Measurements from ENCODE around the gene F2RL1. TPM values are rescaled to one million over a fixed set of nuclear protein-coding genes. Genes with fewer than 3 reads are reported as not detected.
"Not testable (repeated sequence)": the region's sequence is repeated elsewhere in the genome, so short reads cannot be mapped to it uniquely, and the experiment has no call there.

The F2RL1 gene
- polyA plus RNA-seq, 2 donors: 2.7 to 10.3 TPM

GRCh38 chr5:76838481-76839261, 19.8 kb downstream of the F2RL1 start:
- Histone ChIP-seq H3K9me3 (ENCODE audit: control insufficient read depth in 2 of 2, insufficient read depth in 1 of 2, low read depth in 1 of 2, low read length in 1 of 2) (no peaks in the 10 kb centered on the region), H3K4me1 (ENCODE audit: control insufficient read depth in 2 of 2, insufficient read depth in 2 of 2, low read length in 1 of 2) (no peaks in the 10 kb centered on the region), H3K27me3 (ENCODE audit: control insufficient read depth in 1 of 2, insufficient read depth in 2 of 2, low read length in 2 of 2) (no peaks in the 10 kb centered on the region), H3K36me3 (ENCODE audit: control insufficient read depth in 2 of 2, insufficient read depth in 2 of 2, low read length in 1 of 2) (peaks cover 2 to 3% of the 10 kb centered on the region in 2 donors), H3K4me3 (ENCODE audit: low read depth in 1 of 2, low read length in 2 of 2) (no peak overlapping the region), H3K27ac (ENCODE audit: low read depth in 2 of 2, low read length in 1 of 2) (no peak overlapping the region)
- 64 to 67% methylated on average over 7 of the region's 7 CpGs for WGBS, 2 donors

- Histone ChIP-seq H3K36me3 (ENCODE audit: control insufficient read depth in 2 of 2, insufficient read depth in 2 of 2, low read length in 1 of 2) (no peaks in the 10 kb centered on the region), H3K4me3 (ENCODE audit: low read depth in 1 of 2, low read length in 2 of 2) (no peak overlapping the region), H3K27me3 (ENCODE audit: control insufficient read depth in 1 of 2, insufficient read depth in 2 of 2, low read length in 2 of 2) (no peaks in the 10 kb centered on the region), H3K9me3 (ENCODE audit: control insufficient read depth in 2 of 2, insufficient read depth in 1 of 2, low read depth in 1 of 2, low read length in 1 of 2) (no peaks in the 10 kb centered on the region), H3K27ac (ENCODE audit: low read depth in 2 of 2, low read length in 1 of 2) (no peak overlapping the region), H3K4me1 (ENCODE audit: control insufficient read depth in 2 of 2, insufficient read depth in 2 of 2, low read length in 1 of 2) (no peaks in the 10 kb centered on the region)
- 81 to 89% methylated on average over 3 of the region's 3 CpGs for WGBS, 2 donors
These were observed 22.5 kb downstream of the F2RL1 start for GRCh38 chr5:76841361-76841760.

- H3K27me3 ChIP-seq (ENCODE audit: control insufficient read depth in 1 of 2, insufficient read depth in 2 of 2, low read length in 2 of 2): no peaks in the 10 kb centered on the region
- no peaks in the 10 kb centered on the region for H3K36me3 ChIP-seq (ENCODE audit: control insufficient read depth in 2 of 2, insufficient read depth in 2 of 2, low read length in 1 of 2)
- H3K4me3 ChIP-seq (ENCODE audit: low read depth in 1 of 2, low read length in 2 of 2): no peak overlapping the region
- no peak overlapping the region for H3K27ac ChIP-seq (ENCODE audit: low read depth in 2 of 2, low read length in 1 of 2)
- H3K4me1 ChIP-seq (ENCODE audit: control insufficient read depth in 2 of 2, insufficient read depth in 2 of 2, low read length in 1 of 2): no peaks in the 10 kb centered on the region
- no peaks in the 10 kb centered on the region for H3K9me3 ChIP-seq (ENCODE audit: control insufficient read depth in 2 of 2, insufficient read depth in 1 of 2, low read depth in 1 of 2, low read length in 1 of 2)
- WGBS, 2 donors: 53 to 65% methylated on average over 3 of the region's 3 CpGs
These were observed 27.1 kb downstream of the F2RL1 start for GRCh38 chr5:76845890-76846289.

GRCh38 chr5:76849419-76850291, 30.8 kb downstream of the F2RL1 start, which contains the start of gene S100Z:
S100Z (plus strand) TSS chr5:76850014; CDS start chr5:76875360, 25,346 bp downstream.
- Histone ChIP-seq H3K27ac (ENCODE audit: low read depth in 2 of 2, low read length in 1 of 2) (no peak within 1 kb of the TSS), H3K36me3 (ENCODE audit: control insufficient read depth in 2 of 2, insufficient read depth in 2 of 2, low read length in 1 of 2) (no peaks in the 10 kb centered on the region), H3K4me3 (ENCODE audit: low read depth in 1 of 2, low read length in 2 of 2) (no peak within 1 kb of the TSS), H3K27me3 (ENCODE audit: control insufficient read depth in 1 of 2, insufficient read depth in 2 of 2, low read length in 2 of 2) (no peaks in the 10 kb centered on the region), H3K9me3 (ENCODE audit: control insufficient read depth in 2 of 2, insufficient read depth in 1 of 2, low read depth in 1 of 2, low read length in 1 of 2) (no peaks in the 10 kb centered on the region), H3K4me1 (ENCODE audit: control insufficient read depth in 2 of 2, insufficient read depth in 2 of 2, low read length in 1 of 2) (no peaks in the 10 kb centered on the region)
- 77 to 82% methylated on average over 18 of the region's 18 CpGs for WGBS, 2 donors

- Histone ChIP-seq H3K27me3 (ENCODE audit: control insufficient read depth in 1 of 2, insufficient read depth in 2 of 2, low read length in 2 of 2) (no peaks in the 10 kb centered on the region), H3K9me3 (ENCODE audit: control insufficient read depth in 2 of 2, insufficient read depth in 1 of 2, low read depth in 1 of 2, low read length in 1 of 2) (no peaks in the 10 kb centered on the region), H3K36me3 (ENCODE audit: control insufficient read depth in 2 of 2, insufficient read depth in 2 of 2, low read length in 1 of 2) (no peaks in the 10 kb centered on the region), H3K4me1 (ENCODE audit: control insufficient read depth in 2 of 2, insufficient read depth in 2 of 2, low read length in 1 of 2) (no peaks in the 10 kb centered on the region), H3K27ac (ENCODE audit: low read depth in 2 of 2, low read length in 1 of 2) (no peak overlapping the region), H3K4me3 (ENCODE audit: low read depth in 1 of 2, low read length in 2 of 2) (no peak overlapping the region)
- 85 to 86% methylated on average over 8 of the region's 8 CpGs for WGBS, 2 donors
These were observed 31.8 kb downstream of the F2RL1 start for GRCh38 chr5:76850543-76851145.

- Histone ChIP-seq H3K4me3 (ENCODE audit: low read depth in 1 of 2, low read length in 2 of 2) (no peak overlapping the region), H3K36me3 (ENCODE audit: control insufficient read depth in 2 of 2, insufficient read depth in 2 of 2, low read length in 1 of 2) (no peaks in the 10 kb centered on the region), H3K27ac (ENCODE audit: low read depth in 2 of 2, low read length in 1 of 2) (no peak overlapping the region), H3K27me3 (ENCODE audit: control insufficient read depth in 1 of 2, insufficient read depth in 2 of 2, low read length in 2 of 2) (no peaks in the 10 kb centered on the region), H3K9me3 (ENCODE audit: control insufficient read depth in 2 of 2, insufficient read depth in 1 of 2, low read depth in 1 of 2, low read length in 1 of 2) (no peaks in the 10 kb centered on the region), H3K4me1 (ENCODE audit: control insufficient read depth in 2 of 2, insufficient read depth in 2 of 2, low read length in 1 of 2) (no peaks in the 10 kb centered on the region)
- WGBS, 2 donors: 65 to 69% methylated on average over 7 of the region's 7 CpGs
These were observed 33.0 kb downstream of the F2RL1 start for GRCh38 chr5:76851728-76852369.

- Histone ChIP-seq H3K27ac (ENCODE audit: low read depth in 2 of 2, low read length in 1 of 2) (no peak overlapping the region), H3K9me3 (ENCODE audit: control insufficient read depth in 2 of 2, insufficient read depth in 1 of 2, low read depth in 1 of 2, low read length in 1 of 2) (no peaks in the 10 kb centered on the region), H3K36me3 (ENCODE audit: control insufficient read depth in 2 of 2, insufficient read depth in 2 of 2, low read length in 1 of 2) (no peaks in the 10 kb centered on the region), H3K27me3 (ENCODE audit: control insufficient read depth in 1 of 2, insufficient read depth in 2 of 2, low read length in 2 of 2) (no peaks in the 10 kb centered on the region), H3K4me1 (ENCODE audit: control insufficient read depth in 2 of 2, insufficient read depth in 2 of 2, low read length in 1 of 2) (no peaks in the 10 kb centered on the region), H3K4me3 (ENCODE audit: low read depth in 1 of 2, low read length in 2 of 2) (no peak overlapping the region)
- 64 to 65% methylated on average over 2 of the region's 2 CpGs for WGBS, 2 donors
These were observed 33.9 kb downstream of the F2RL1 start for GRCh38 chr5:76852772-76853171.

GRCh38 chr5:76853741-76854140, 34.9 kb downstream of the F2RL1 start:
- H3K27me3 ChIP-seq (ENCODE audit: control insufficient read depth in 1 of 2, insufficient read depth in 2 of 2, low read length in 2 of 2); H3K4me3 ChIP-seq (ENCODE audit: low read depth in 1 of 2, low read length in 2 of 2); H3K4me1 ChIP-seq (ENCODE audit: control insufficient read depth in 2 of 2, insufficient read depth in 2 of 2, low read length in 1 of 2); H3K27ac ChIP-seq (ENCODE audit: low read depth in 2 of 2, low read length in 1 of 2); H3K36me3 ChIP-seq (ENCODE audit: control insufficient read depth in 2 of 2, insufficient read depth in 2 of 2, low read length in 1 of 2); H3K9me3 ChIP-seq (ENCODE audit: control insufficient read depth in 2 of 2, insufficient read depth in 1 of 2, low read depth in 1 of 2, low read length in 1 of 2): not testable (repeated sequence)
- WGBS, 2 donors: 92 to 97% methylated on average over 3 of the region's 3 CpGs

GRCh38 chr5:76854644-76855043, 35.8 kb downstream of the F2RL1 start:
- Histone ChIP-seq H3K4me3 (ENCODE audit: low read depth in 1 of 2, low read length in 2 of 2) (no peak overlapping the region), H3K4me1 (ENCODE audit: control insufficient read depth in 2 of 2, insufficient read depth in 2 of 2, low read length in 1 of 2) (no peaks in the 10 kb centered on the region), H3K27me3 (ENCODE audit: control insufficient read depth in 1 of 2, insufficient read depth in 2 of 2, low read length in 2 of 2) (no peaks in the 10 kb centered on the region), H3K36me3 (ENCODE audit: control insufficient read depth in 2 of 2, insufficient read depth in 2 of 2, low read length in 1 of 2) (no peaks in the 10 kb centered on the region), H3K27ac (ENCODE audit: low read depth in 2 of 2, low read length in 1 of 2) (no peak overlapping the region), H3K9me3 (ENCODE audit: control insufficient read depth in 2 of 2, insufficient read depth in 1 of 2, low read depth in 1 of 2, low read length in 1 of 2) (no peaks in the 10 kb centered on the region)
